Effector memory CD8-positive, alpha-beta T cell (primary cell): ENCODE results near the gene ZNF70.

Experiments used
- ATAC-seq: fragments of 150-1000 bp; cut with Tn5 transposase; replicated peaks from 2 replicates; pipeline ENCODE4 v1.10.0; 2021; ENCODE audit warnings: mild to moderate bottlenecking, moderate library complexity
- DNase-seq, 3 experiments: peaks; one replicate each; pipeline ENCODE4 v3.0.0; 2021
- H3K27ac Mint-ChIP-seq, 2 donors: one replicate each; pipeline ENCODE4 v1.8.0; 2022; ENCODE audit warnings: mild to moderate bottlenecking in 2 of 2, mixed read lengths in 2 of 2, moderate library complexity in 2 of 2
- H3K27me3 Mint-ChIP-seq, 2 donors: one replicate each; pipeline ENCODE4 v1.8.0; 2022; ENCODE audit warnings: mixed read lengths in 2 of 2
- H3K36me3 Mint-ChIP-seq: one replicate; pipeline ENCODE4 v1.8.0; 2022; ENCODE audit warnings: mild to moderate bottlenecking, moderate library complexity, mixed read lengths; ENCODE audit not compliant: insufficient read depth
- H3K4me1 Mint-ChIP-seq, 2 donors: one replicate each; pipeline ENCODE4 v1.8.0; 2022; ENCODE audit warnings: low read depth in 2 of 2, mixed read lengths in 2 of 2
- H3K4me3 Mint-ChIP-seq, 2 donors: one replicate each; pipeline ENCODE4 v1.8.0; 2022; ENCODE audit warnings: mild to moderate bottlenecking in 2 of 2, mixed read lengths in 2 of 2, moderate library complexity in 2 of 2
- H3K9me3 Mint-ChIP-seq, 2 donors: one replicate each; pipeline ENCODE4 v1.8.0; 2022; ENCODE audit warnings: mixed read lengths in 2 of 2

ZNF70 gene

DNA sequence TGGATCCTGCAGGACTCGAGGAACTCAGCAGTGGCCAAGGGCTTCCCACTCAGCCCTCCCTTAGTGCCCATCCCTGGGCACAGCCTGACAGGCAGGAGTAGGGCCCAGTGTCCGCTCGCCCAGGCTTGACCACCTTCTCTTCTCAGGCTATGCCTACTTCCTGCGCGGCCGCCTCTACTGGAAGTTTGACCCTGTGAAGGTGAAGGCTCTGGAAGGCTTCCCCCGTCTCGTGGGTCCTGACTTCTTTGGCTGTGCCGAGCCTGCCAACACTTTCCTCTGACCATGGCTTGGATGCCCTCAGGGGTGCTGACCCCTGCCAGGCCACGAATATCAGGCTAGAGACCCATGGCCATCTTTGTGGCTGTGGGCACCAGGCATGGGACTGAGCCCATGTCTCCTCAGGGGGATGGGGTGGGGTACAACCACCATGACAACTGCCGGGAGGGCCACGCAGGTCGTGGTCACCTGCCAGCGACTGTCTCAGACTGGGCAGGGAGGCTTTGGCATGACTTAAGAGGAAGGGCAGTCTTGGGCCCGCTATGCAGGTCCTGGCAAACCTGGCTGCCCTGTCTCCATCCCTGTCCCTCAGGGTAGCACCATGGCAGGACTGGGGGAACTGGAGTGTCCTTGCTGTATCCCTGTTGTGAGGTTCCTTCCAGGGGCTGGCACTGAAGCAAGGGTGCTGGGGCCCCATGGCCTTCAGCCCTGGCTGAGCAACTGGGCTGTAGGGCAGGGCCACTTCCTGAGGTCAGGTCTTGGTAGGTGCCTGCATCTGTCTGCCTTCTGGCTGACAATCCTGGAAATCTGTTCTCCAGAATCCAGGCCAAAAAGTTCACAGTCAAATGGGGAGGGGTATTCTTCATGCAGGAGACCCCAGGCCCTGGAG, 32.6 kb upstream of the ZNF70 start:
- Mint-ChIP-seq H3K36me3 (no peaks in the 10 kb centered on the region), H3K27ac (peak overlapping the region in 1 of 2 donors; percentile 65)

DNA sequence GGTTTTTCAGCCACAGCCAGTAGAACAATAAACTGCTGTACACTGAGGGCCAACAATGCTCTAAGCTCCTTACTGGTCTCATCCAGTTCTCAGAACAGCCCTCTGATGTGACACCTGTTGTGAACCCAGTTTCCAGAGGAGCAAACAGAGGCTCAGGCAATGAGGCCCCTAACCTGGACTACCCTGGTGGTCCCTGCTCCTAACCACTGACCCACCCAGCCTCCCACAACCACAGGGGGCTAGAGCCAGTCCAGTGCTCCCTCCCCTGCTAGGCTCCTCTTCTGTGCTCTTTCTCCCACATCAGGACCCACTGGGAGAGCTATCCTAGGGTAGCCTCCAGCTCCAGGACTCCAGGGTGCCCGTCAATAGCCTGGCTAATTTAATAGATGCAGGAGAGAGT, 31.8 kb upstream of the ZNF70 start:
- Mint-ChIP-seq H3K36me3 (no peaks in the 10 kb centered on the region), H3K9me3 (no peaks in the 10 kb centered on the region), H3K4me1 (peaks cover 5% of the 10 kb centered on the region in 2 donors), H3K27me3 (no peaks in the 10 kb centered on the region), H3K27ac (no peak overlapping the region), H3K4me3 (no peak overlapping the region)
- no peak for DNase-seq
- no peak for ATAC-seq

More for the DNA sequence above, 32.6 kb upstream of the ZNF70 start:
- Mint-ChIP-seq H3K4me3 (no peak overlapping the region), H3K9me3 (no peaks in the 10 kb centered on the region), H3K27me3 (no peaks in the 10 kb centered on the region), H3K4me1 (peaks cover 5 to 7% of the 10 kb centered on the region in 2 donors)
- DNase-seq (no peak), ATAC-seq (no peak)

DNA sequence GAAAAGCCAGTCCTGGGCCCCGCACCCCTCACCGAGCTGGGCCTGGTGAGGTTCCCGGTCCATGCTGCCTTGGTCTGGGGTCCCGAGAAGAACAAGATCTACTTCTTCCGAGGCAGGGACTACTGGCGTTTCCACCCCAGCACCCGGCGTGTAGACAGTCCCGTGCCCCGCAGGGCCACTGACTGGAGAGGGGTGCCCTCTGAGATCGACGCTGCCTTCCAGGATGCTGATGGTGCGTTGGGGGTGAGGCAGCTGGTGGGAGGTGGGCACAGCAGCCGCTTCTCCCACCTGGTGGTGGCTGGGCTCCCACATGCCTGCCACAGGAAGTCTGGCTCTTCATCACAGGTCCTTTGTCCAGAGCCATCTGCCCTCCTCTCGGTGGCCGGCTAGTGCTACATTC, 31.3 kb upstream of the ZNF70 start:
- no peaks in the 10 kb centered on the region for H3K27me3 Mint-ChIP-seq
- peaks cover 5% of the 10 kb centered on the region in 2 donors for H3K4me1 Mint-ChIP-seq
- H3K27ac Mint-ChIP-seq: no peak overlapping the region
- H3K36me3 Mint-ChIP-seq: no peaks in the 10 kb centered on the region
- H3K9me3 Mint-ChIP-seq: no peaks in the 10 kb centered on the region
- no peak for DNase-seq
- no peak overlapping the region for H3K4me3 Mint-ChIP-seq
- ATAC-seq: no peak

DNA sequence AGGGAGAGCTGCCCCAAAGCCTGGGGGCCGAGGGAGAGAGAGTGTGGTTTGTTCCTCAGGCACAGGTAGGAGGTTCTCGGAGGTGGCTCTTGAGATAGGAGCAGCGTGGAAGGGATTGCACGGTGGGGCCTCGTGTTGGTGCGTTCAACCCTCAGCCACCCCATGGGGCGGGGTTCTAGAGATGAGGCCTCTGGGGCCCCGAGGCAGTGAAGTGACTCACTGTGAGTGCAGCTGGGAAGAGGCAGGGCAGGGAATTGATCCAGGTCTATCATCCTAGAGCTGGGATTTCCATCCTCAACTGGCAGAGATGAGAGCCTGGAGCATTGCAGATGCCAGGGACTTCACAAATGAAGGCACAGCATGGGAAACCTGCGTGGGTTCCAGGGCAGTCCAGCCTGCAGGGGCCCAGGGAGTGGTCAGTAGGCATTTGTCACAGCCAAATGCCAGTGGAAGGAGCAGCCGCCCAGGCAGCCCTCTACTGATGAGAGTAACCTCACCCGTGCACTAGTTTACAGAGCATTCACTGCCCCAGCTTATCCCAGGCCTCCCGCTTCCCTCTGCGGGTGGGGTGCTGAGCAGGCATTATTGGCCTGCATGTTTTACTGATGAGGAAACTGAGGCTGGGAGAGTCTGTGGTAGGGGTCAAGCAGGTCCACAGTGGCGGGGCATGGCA, 30.7 kb upstream of the ZNF70 start:
- DNase-seq (no peak), ATAC-seq (no peak)
- Mint-ChIP-seq H3K36me3 (no peaks in the 10 kb centered on the region), H3K27ac (no peak overlapping the region), H3K4me3 (no peak overlapping the region), H3K4me1 (peaks cover 4% of the 10 kb centered on the region in 2 donors), H3K9me3 (no peaks in the 10 kb centered on the region), H3K27me3 (no peaks in the 10 kb centered on the region)

GRCh38 chr22:23781065-23781464, 30.2 kb upstream of the ZNF70 start:
- Mint-ChIP-seq H3K9me3 (no peaks in the 10 kb centered on the region), H3K27me3 (no peaks in the 10 kb centered on the region), H3K36me3 (no peaks in the 10 kb centered on the region), H3K27ac (no peak overlapping the region), H3K4me1 (peaks cover 0 to 1% of the 10 kb centered on the region in 2 donors), H3K4me3 (no peak overlapping the region)
- no peak for DNase-seq
- ATAC-seq: no peak

DNA sequence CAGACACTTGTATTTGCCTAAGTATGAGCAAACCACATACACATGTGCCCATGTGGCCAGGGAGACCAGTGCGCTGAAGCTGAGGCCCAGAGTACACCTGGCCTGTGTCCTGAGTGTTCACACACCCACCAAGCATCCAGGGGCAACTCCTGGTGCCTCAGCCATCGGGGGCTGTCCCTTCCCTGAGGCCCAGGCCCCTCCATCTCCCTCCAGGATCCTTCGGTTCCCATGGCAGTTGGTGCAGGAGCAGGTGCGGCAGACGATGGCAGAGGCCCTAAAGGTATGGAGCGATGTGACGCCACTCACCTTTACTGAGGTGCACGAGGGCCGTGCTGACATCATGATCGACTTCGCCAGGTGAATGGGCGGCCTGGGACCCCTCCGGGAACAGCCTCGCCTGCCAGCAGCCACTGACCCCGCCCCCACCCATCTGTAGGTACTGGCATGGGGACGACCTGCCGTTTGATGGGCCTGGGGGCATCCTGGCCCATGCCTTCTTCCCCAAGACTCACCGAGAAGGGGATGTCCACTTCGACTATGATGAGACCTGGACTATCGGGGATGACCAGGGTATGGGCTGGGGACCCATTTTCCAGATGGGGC, 29.3 kb upstream of the ZNF70 start:
- no peak overlapping the region for H3K4me3 Mint-ChIP-seq
- no peaks in the 10 kb centered on the region for H3K9me3 Mint-ChIP-seq
- DNase-seq (no peak), ATAC-seq (no peak)
- no peaks in the 10 kb centered on the region for H3K36me3 Mint-ChIP-seq
- peaks cover 0 to 1% of the 10 kb centered on the region in 2 donors for H3K4me1 Mint-ChIP-seq
- no peak overlapping the region for H3K27ac Mint-ChIP-seq
- no peaks in the 10 kb centered on the region for H3K27me3 Mint-ChIP-seq

- H3K27me3 Mint-ChIP-seq: no peaks in the 10 kb centered on the region
- no peak for DNase-seq
- H3K4me3 Mint-ChIP-seq: no peak overlapping the region
- peaks cover 0 to 1% of the 10 kb centered on the region in 2 donors for H3K4me1 Mint-ChIP-seq
- H3K36me3 Mint-ChIP-seq: no peaks in the 10 kb centered on the region
- H3K27ac Mint-ChIP-seq: no peak overlapping the region
- no peak for ATAC-seq
- no peaks in the 10 kb centered on the region for H3K9me3 Mint-ChIP-seq
Measured at GRCh38 chr22:23779731-23780130, 28.8 kb upstream of the ZNF70 start.

DNA sequence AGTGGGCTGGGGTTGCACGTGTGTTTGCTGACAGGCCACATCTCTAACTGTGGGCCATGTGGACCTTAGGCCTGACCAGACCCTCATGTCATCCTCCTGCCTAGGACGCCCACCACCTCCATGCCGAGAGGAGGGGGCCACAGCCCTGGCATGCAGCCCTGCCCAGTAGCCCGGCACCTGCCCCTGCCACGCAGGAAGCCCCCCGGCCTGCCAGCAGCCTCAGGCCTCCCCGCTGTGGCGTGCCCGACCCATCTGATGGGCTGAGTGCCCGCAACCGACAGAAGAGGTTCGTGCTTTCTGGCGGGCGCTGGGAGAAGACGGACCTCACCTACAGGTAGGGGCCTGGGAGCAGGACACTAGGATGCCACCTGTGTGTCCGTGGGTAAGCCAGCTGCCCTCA, 28.2 kb upstream of the ZNF70 start:
- Mint-ChIP-seq H3K4me3 (no peak overlapping the region), H3K27me3 (no peaks in the 10 kb centered on the region), H3K36me3 (no peaks in the 10 kb centered on the region), H3K27ac (no peak overlapping the region), H3K9me3 (no peaks in the 10 kb centered on the region), H3K4me1 (no peaks in the 10 kb centered on the region)
- no peak for ATAC-seq
- no peak for DNase-seq

- no peaks in the 10 kb centered on the region for H3K36me3 Mint-ChIP-seq
- no peak for DNase-seq
- H3K4me3 Mint-ChIP-seq: no peak overlapping the region
- H3K27ac Mint-ChIP-seq: no peak overlapping the region
- no peaks in the 10 kb centered on the region for H3K27me3 Mint-ChIP-seq
- no peaks in the 10 kb centered on the region for H3K9me3 Mint-ChIP-seq
- no peak for ATAC-seq
- H3K4me1 Mint-ChIP-seq: peaks cover 0 to under 1% of the 10 kb centered on the region in 2 donors
Measured at GRCh38 chr22:23778577-23778900, 27.6 kb upstream of the ZNF70 start.

- DNase-seq (no peak), ATAC-seq (no peak)
- peaks cover 2 to 6% of the 10 kb centered on the region in 2 donors for H3K4me1 Mint-ChIP-seq
- H3K9me3 Mint-ChIP-seq: no peaks in the 10 kb centered on the region
- no peaks in the 10 kb centered on the region for H3K36me3 Mint-ChIP-seq
- H3K27ac Mint-ChIP-seq: no peak overlapping the region
- no peaks in the 10 kb centered on the region for H3K27me3 Mint-ChIP-seq
- H3K4me3 Mint-ChIP-seq: no peak overlapping the region
Measured at GRCh38 chr22:23777776-23778576, 27.1 kb upstream of the ZNF70 start.

GRCh38 chr22:23775779-23776375, 25.0 kb upstream of the ZNF70 start:
- DNase-seq (no peak), ATAC-seq (no peak)
- no peaks in the 10 kb centered on the region for H3K27me3 Mint-ChIP-seq
- peaks cover 10% of the 10 kb centered on the region in 2 donors for H3K4me1 Mint-ChIP-seq
- H3K27ac Mint-ChIP-seq: no peak overlapping the region
- H3K36me3 Mint-ChIP-seq: no peaks in the 10 kb centered on the region
- no peaks in the 10 kb centered on the region for H3K9me3 Mint-ChIP-seq
- H3K4me3 Mint-ChIP-seq: no peak overlapping the region

DNA sequence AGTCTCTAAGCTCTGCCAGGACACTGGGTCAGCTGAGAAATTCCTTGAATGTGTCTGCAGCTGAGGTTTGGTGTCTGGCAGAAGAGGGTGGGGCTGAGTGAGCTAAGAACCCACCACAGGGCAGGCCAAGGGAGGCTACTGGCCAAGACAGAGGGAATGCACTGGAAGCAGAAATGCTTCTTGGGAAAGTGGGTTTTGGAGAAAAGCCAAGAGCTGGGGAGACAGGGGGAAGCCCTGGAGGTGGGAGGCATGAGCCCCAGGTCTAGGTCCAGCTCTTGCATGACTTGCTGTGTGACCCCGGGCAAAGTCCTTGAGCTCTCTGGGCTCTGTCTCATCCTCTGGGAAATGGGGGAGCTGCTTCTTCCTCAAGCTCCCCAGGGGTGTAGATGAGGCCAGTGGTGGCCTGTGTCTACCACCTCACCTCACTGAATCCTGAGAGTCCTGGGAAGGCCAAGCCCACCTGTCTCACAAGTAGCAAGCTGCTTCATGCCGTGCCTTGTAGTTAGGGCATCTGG, 24.1 kb upstream of the ZNF70 start:
- Mint-ChIP-seq H3K27ac (peak overlapping the region in 1 of 2 donors; percentile 44), H3K36me3 (no peaks in the 10 kb centered on the region), H3K9me3 (no peaks in the 10 kb centered on the region), H3K4me3 (peak overlapping the region in 1 of 2 donors; percentile 23), H3K4me1 (peaks cover 10% of the 10 kb centered on the region in 2 donors), H3K27me3 (no peaks in the 10 kb centered on the region)
- ATAC-seq: no peak
- DNase-seq: no peak
